Measurements from ENCODE around the gene RPS6KB2. TPM values are rescaled to one million over a fixed set of nuclear protein-coding genes. Genes with fewer than 3 reads are reported as not detected.

Gene RPS6KB2
- total and polyA plus RNA-seq, 10 of the 15 experiments (the other 5 are each of a cell fraction or from before 2014, with no cell fraction given) = 0.39 to 101 (median 58.4) TPM

GRCh38 chr11:67468759-67469507 is 40.6 kb downstream of the RPS6KB2 start, which contains the start of gene TMEM134 (continued):
- TF ChIP-seq CHD4 (IDR thresholded peaks at IDR 0.05) = no peak
- peak; percentile 93 for TF ChIP-seq SP1 (IDR thresholded peaks at IDR 0.05; ENCODE audit: low read depth, low read length)
- TF ChIP-seq BHLHE40 (IDR thresholded peaks at IDR 0.05; ENCODE audit: borderline replicate concordance in 1 of 2, low read depth in 2 of 2, low read length in 1 of 2) = peak; percentile 87 to 95
- TF ChIP-seq, protein P1, sequence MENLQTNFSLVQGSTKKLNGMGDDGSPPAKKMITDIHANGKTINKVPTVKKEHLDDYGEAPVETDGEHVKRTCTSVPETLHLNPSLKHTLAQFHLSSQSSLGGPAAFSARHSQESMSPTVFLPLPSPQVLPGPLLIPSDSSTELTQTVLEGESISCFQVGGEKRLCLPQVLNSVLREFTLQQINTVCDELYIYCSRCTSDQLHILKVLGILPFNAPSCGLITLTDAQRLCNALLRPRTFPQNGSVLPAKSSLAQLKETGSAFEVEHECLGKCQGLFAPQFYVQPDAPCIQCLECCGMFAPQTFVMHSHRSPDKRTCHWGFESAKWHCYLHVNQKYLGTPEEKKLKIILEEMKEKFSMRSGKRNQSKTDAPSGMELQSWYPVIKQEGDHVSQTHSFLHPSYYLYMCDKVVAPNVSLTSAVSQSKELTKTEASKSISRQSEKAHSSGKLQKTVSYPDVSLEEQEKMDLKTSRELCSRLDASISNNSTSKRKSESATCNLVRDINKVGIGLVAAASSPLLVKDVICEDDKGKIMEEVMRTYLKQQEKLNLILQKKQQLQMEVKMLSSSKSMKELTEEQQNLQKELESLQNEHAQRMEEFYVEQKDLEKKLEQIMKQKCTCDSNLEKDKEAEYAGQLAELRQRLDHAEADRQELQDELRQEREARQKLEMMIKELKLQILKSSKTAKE (IDR thresholded peaks at IDR 0.05; ENCODE audit: low read depth, poor library complexity, severe bottlenecking) = no peak
- peak; percentile 65; the same call in 1 of the 2 replicates for TF ChIP-seq DPF2 (IDR thresholded peaks at IDR 0.05)
- TF ChIP-seq BCL11A (IDR thresholded peaks at IDR 0.05; ENCODE audit: low read depth, low read length) = no peak
- TF ChIP-seq NFYA (IDR thresholded peaks at IDR 0.05; ENCODE audit: borderline replicate concordance, low read depth, low read length) = no peak
- no peak for TF ChIP-seq FOS (IDR thresholded peaks at IDR 0.05; ENCODE audit: borderline replicate concordance, extremely low read depth, insufficient read length)
- no peak for TF ChIP-seq SREBF1 (IDR thresholded peaks at IDR 0.05; ENCODE audit: low read length)
- TF ChIP-seq BCL3 (IDR thresholded peaks at IDR 0.05; ENCODE audit: borderline replicate concordance, insufficient read depth, low read depth, low read length, poor library complexity, severe bottlenecking) = peak; percentile 41
- TF ChIP-seq, protein P2, sequence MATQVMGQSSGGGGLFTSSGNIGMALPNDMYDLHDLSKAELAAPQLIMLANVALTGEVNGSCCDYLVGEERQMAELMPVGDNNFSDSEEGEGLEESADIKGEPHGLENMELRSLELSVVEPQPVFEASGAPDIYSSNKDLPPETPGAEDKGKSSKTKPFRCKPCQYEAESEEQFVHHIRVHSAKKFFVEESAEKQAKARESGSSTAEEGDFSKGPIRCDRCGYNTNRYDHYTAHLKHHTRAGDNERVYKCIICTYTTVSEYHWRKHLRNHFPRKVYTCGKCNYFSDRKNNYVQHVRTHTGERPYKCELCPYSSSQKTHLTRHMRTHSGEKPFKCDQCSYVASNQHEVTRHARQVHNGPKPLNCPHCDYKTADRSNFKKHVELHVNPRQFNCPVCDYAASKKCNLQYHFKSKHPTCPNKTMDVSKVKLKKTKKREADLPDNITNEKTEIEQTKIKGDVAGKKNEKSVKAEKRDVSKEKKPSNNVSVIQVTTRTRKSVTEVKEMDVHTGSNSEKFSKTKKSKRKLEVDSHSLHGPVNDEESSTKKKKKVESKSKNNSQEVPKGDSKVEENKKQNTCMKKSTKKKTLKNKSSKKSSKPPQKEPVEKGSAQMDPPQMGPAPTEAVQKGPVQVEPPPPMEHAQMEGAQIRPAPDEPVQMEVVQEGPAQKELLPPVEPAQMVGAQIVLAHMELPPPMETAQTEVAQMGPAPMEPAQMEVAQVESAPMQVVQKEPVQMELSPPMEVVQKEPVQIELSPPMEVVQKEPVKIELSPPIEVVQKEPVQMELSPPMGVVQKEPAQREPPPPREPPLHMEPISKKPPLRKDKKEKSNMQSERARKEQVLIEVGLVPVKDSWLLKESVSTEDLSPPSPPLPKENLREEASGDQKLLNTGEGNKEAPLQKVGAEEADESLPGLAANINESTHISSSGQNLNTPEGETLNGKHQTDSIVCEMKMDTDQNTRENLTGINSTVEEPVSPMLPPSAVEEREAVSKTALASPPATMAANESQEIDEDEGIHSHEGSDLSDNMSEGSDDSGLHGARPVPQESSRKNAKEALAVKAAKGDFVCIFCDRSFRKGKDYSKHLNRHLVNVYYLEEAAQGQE (IDR thresholded peaks at IDR 0.05; ENCODE audit: low read depth, low read length) = no peak
- no peak for TF ChIP-seq PAX5 (IDR thresholded peaks at IDR 0.05; ENCODE audit: borderline replicate concordance, low read depth, low read length)
- TF ChIP-seq LARP7 (IDR thresholded peaks at IDR 0.05) = peak; percentile 43
- TF ChIP-seq ZBED1 (IDR thresholded peaks at IDR 0.05; ENCODE audit: borderline replicate concordance) = 0 out of 2 replicates have a peak, but pooled peaks have one; percentile 51
- no peak for TF ChIP-seq IRF4 (IDR thresholded peaks at IDR 0.05; ENCODE audit: low read depth, low read length)
- TF ChIP-seq CBFB (IDR thresholded peaks at IDR 0.05; ENCODE audit: low read depth) = no peak
- TF ChIP-seq, protein P3, sequence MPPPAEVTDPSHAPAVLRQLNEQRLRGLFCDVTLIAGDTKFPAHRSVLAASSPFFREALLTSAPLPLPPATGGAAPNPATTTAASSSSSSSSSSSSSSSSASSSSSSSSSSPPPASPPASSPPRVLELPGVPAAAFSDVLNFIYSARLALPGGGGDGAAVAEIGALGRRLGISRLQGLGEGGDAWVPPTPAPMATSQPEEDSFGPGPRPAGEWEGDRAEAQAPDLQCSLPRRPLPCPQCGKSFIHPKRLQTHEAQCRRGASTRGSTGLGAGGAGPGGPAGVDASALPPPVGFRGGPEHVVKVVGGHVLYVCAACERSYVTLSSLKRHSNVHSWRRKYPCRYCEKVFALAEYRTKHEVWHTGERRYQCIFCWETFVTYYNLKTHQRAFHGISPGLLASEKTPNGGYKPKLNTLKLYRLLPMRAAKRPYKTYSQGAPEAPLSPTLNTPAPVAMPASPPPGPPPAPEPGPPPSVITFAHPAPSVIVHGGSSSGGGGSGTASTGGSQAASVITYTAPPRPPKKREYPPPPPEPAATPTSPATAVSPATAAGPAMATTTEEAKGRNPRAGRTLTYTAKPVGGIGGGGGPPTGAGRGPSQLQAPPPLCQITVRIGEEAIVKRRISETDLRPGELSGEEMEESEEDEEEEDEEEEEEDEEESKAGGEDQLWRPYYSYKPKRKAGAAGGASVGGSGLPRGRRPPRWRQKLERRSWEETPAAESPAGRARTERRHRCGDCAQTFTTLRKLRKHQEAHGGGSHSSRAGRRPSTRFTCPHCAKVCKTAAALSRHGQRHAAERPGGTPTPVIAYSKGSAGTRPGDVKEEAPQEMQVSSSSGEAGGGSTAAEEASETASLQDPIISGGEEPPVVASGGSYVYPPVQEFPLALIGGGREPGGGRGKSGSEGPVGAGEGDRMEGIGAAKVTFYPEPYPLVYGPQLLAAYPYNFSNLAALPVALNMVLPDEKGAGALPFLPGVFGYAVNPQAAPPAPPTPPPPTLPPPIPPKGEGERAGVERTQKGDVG (CRISPR knock-in tag; IDR thresholded peaks at IDR 0.05) = no peak
